ENCODE data around the gene ZC3H7A.

- TF ChIP-seq CTCF (IDR thresholded peaks at IDR 0.05 in 2 of 3, conservative IDR thresholded peaks at IDR 0.05 in 1 of 3; ENCODE audit: insufficient read depth in 2 of 3, low read depth in 1 of 3, low read length in 3 of 3) (no peak), BRCA1 (IDR thresholded peaks at IDR 0.05) (no peak), BRCA1 (CRISPR knock-in tag; IDR thresholded peaks at IDR 0.05) (no peak)
Observed at GRCh38 chr16:11781773-11782172, 15.3 kb downstream of the ZC3H7A start.
